LHCN-M2 (cell line): ENCODE results near the gene GRK2. TPM values are rescaled to one million over a fixed set of nuclear protein-coding genes. Genes with fewer than 3 reads are reported as not detected.
A peak's percentile ranks its signal among the peaks of the same experiment; 100 is the strongest.

Source experiments
- DNase-seq: peaks from one replicate; pipeline ENCODE4 v3.0.0-alpha.2; 2012; ENCODE audit warnings: low read depth
- total RNA-seq: library from RNA; depleted of rRNA; stranded (reverse); fragments of >200 nt; gene quantifications from 2 replicates; pipeline ENCODE4 v1.2.3, GENCODE V29; 2014

GRK2 gene
- total RNA-seq, 1 experiment from 2014 or later, result 62.6 TPM

DNA sequence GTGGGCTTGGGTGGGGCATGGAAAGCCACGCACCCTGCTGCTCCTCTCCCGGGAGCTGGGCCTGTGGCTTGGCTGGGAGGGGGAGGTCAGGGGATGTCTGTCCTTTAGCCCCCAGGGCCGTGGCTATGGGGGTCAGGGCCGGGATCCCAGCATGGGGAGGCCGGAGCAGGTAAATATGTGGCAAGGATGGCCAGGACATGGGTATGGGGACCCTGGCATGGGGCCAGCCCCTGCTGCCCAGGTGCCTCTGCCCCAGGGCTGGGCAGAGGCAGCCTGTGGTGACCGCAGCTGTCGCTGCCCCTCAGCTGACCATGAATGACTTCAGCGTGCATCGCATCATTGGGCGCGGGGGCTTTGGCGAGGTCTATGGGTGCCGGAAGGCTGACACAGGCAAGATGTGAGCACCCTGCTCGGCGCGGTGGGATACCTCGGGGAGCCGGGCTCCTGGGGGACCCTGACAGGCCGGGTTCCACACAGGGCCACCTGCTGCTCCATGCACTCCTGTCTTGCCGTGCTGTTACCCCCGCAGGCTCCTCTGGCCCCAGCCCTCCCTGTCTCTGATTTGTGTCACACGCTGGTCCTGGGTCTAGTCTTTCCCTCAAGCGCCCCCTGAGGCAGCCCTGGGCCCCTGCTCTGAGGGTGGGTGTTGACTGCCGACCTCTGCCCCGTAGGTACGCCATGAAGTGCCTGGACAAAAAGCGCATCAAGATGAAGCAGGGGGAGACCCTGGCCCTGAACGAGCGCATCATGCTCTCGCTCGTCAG, 14.7 kb downstream of the GRK2 start:
- DNase-seq, result no peak

DNA sequence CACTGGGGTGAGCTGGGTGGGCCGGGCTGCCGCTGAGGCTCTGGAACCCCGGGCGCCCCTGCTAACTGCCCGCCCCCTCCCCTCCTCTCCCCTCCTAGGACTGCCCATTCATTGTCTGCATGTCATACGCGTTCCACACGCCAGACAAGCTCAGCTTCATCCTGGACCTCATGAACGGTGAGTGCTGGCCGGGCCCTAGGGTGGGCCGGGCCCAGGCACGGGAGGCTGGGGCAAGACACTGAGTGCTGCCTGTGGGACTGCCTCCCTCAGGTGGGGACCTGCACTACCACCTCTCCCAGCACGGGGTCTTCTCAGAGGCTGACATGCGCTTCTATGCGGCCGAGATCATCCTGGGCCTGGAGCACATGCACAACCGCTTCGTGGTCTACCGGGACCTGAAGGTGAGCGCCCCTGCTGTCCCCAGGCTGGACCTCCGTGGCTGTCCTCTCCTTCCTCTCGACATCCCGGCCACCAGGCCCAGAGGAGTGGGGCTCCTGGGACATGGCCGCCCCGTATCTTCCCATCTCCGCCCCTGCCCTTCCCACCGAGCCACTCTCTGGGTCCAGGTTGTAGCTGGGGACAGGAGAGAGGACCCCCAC, 15.4 kb downstream of the GRK2 start:
- DNase-seq, result no peak

DNA sequence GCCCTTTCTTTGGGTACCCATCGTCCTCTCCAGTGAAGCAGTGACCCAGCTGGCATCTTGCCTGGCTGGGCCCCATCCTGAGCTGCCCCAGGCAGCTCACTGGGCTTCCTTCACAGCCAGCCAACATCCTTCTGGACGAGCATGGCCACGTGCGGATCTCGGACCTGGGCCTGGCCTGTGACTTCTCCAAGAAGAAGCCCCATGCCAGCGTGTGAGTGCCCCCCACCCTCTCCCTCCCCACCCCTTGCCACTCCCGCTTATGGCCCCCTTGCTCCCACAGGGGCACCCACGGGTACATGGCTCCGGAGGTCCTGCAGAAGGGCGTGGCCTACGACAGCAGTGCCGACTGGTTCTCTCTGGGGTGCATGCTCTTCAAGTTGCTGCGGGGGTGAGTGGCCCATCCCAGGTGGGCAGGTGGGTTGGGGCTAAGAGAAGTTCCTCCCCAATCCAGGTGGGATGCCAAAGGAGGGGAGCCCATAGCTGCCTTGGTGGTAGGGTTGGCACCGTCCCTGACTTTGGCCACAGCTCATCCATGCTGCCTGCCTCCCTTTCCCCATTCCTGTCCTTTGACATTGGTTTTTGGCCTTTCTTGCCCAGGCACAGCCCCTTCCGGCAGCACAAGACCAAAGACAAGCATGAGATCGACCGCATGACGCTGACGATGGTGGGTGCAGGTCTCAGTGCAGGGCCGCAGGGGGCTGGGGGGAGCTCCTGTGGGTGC, 16.0 kb downstream of the GRK2 start:
- no peak for DNase-seq

- no peak for DNase-seq
These were observed 16.7 kb downstream of the GRK2 start for GRCh38 chr11:67282876-67283371.

DNA sequence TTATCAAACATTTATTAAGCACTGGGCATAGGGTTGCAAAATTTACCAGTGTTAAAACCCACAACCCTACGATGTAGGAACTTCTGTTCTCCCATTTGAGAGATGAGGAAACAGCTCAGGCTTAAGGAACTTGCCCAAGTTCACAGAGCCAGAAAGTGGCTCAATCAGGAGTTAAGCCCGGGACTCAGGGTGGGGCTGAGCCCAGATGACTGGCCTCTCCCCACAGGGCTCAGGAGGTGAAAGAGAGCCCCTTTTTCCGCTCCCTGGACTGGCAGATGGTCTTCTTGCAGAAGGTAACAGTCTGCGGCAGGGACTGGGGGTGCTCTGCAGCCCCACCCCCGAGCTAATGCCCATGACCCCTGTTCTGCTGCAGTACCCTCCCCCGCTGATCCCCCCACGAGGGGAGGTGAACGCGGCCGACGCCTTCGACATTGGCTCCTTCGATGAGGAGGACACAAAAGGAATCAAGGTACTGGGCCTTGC, 17.2 kb downstream of the GRK2 start:
- no peak for DNase-seq

DNA sequence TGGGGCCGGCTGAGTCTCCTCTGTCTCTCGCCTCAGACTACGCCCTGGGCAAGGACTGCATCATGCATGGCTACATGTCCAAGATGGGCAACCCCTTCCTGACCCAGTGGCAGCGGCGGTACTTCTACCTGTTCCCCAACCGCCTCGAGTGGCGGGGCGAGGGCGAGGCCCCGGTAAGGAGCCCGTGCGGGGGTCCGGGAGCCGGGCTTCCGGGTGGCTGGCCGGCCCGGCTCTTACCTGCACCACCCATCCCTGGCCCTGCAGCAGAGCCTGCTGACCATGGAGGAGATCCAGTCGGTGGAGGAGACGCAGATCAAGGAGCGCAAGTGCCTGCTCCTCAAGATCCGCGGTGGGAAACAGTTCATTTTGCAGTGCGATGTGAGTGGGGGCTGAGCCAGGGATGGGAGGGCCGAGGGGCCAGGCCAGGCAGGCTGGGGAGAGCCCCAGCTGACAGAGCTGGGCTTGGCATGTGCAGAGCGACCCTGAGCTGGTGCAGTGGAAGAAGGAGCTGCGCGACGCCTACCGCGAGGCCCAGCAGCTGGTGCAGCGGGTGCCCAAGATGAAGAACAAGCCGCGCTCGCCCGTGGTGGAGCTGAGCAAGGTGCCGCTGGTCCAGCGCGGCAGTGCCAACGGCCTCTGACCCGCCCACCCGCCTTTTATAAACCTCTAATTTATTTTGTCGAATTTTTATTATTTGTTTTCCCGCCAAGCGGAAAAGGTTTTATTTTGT, 18.7 kb downstream of the GRK2 start:
- DNase-seq, result no peak

GRCh38 chr11:67285541-67286498, 19.5 kb downstream of the GRK2 start:
- no peak for DNase-seq

DNA sequence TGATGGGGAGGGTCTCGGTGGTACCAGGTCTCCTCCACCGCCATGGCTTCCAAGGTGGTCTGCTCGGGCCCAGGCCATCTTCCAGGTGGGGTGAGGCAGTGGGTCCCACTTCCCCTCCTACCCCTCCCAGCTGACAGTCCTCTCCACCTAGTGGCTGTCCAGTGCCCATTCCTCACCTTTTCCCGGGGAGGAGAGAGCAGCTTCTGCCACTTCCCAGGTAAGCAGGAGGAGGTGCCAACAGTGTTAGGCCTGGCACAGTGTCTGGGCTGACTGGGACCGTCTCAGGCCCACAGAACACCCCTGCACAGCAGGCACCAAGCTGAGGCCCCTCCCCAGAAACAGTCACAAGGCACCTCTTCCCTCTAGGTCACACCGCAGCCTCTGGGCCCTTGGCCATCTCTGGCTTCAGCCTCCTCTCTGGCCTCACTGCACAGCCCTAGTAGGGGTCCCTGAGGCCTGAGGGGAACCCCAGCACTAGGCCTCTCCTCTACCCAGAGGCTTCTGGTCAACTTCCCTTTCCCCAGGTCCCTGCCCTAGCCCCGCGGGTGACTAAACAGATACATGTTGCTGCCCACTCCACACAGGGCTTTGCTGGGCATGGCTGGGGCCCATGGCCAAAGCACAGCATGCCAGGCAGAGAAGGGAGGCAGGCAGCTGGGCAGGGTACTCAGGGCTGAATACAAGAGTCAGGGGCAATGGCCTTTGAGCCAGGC, 20.5 kb downstream of the GRK2 start:
- DNase-seq, result no peak

- no peak for DNase-seq
These were observed 21.3 kb downstream of the GRK2 start for GRCh38 chr11:67287355-67288197.

DNA sequence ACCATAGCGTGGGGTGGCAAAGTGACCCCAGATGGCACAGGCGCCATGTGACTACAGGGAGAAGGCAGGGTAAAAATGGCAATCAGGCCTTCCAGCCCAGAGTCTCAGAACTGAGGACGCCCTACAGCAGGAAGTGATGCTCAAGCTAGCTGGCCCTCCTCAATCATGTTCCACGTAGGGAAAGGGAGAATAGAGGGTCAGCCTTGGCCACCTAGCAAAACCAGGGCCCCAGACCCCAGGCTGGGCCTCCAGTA, 21.9 kb downstream of the GRK2 start:
- no peak for DNase-seq

- DNase-seq, result peak; percentile 85
These were observed 22.4 kb downstream of the GRK2 start for GRCh38 chr11:67288452-67289225.

DNA sequence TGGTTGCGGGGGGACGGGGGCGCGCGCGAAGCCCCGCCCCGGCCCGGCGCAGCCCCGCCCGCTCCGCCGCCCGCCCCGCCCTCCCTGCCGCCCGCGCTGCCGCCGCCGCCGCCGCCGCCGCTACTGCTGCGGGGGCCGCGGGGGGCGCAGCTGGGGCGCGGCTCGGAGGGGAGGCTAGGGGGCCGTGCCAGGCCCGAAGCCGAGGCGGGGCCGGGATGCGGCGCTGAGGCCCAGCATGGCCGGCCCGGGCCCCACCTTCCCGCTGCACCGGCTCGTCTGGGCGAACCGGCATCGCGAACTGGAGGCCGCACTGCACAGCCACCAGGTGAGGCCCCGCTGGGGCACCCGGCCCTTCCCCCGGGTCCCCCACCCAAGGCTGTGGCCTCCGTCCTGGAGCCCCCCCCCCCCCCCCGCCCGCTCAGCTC, 23.0 kb downstream of the GRK2 start, which contains the start of gene ANKRD13D:
TSS of gene ANKRD13D (plus strand) at position 78 of the 425 bp plus-strand sequence. CDS start at position 236, 158 bp downstream.
- no peak for DNase-seq

- no peak for DNase-seq
These were observed 23.6 kb downstream of the GRK2 start for GRCh38 chr11:67289651-67290479.

DNA sequence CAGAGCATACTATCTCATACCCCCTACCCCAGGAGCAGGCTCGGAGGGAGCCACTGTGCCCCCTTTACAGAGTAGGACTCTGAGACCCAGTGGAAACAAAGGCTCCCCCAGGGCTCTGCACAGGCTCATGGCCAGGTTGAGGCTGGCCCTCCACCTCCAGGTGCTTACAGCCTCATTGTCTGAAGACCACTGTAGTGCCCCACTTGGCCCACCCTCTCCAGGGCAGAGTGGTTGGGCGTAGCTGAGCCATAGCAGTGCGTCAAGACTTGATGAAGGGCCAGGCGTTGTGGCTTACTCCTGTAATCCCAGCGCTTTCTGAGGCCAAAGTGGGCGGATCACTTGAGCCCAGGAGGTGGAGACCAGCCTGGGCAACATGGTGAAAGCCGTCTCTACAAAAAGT, 24.5 kb downstream of the GRK2 start:
- no peak for DNase-seq

DNA sequence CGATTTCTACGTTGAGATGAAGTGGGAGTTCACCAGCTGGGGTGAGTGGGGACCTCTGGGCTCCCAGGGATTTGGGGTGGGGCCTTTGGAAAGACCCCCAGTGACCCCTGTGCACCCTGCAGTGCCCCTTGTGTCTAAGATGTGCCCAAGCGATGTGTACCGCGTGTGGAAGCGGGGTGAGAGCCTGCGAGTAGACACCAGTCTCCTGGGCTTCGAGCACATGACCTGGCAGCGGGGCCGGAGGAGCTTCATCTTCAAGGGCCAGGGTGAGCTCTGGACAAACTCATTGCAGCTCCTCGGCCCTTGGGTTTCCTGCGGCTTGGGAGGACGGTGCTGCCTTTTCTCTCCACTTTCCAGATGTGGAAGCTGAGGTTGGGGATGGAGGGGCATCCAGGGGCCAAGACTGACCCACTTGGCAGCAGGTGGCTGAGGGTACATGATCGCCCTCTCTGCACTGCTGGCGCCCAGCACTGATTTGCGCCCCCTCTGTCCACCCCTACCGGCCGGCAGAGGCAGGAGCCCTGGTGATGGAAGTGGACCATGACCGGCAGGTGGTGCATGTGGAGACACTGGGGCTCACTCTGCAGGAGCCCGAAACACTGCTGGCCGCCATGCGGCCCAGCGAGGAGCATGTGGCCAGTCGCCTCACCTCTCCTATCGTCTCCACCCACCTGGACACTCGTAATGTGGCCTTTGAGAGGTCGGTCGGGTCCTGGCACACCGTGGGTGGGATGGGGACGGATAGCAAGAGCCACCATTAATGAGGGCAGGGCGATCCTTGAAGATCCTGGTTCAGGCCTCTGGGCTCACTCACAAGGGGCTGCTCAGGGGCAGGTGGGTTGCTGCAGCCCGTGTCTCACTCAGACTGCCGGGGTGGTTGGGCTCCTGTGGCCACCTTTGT, 25.5 kb downstream of the GRK2 start:
- DNase-seq, result no peak

DNA sequence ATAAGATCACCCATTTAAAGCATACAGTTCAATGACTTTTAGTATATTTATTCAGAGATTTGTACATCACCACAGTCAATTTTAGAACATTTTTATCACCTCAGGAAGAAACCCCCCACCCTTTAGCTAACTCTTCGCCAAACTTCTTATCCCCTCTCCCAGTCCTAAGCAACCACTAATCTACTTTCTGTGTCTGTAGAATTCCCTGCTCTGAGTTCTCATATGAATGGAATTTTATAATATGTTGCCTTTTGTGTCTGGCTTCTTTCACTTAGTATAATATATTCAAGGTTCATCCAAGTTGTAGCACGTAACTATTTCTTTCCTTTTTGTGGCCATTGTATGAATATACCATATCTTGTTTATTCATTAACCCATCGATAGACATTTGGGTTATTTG, 26.4 kb downstream of the GRK2 start:
- no peak for DNase-seq
